Gastroesophageal sphincter (tissue), 4 donors: ENCODE results near the gene SLC22A31. TPM values are rescaled to one million over a fixed set of nuclear protein-coding genes. Genes with fewer than 3 reads are reported as not detected.
"Not testable (repeated sequence)": the region's sequence is repeated elsewhere in the genome, so short reads cannot be mapped to it uniquely, and the experiment has no call there.

Experiments used
- ATAC-seq: fragments of 150-250 bp; one replicate; pipeline ENCODE4 v1.9.1; 2016; ENCODE audit warnings: mild to moderate bottlenecking, moderate library complexity
- H3K27ac ChIP-seq, 4 donors: fragments of 200-600 bp; sonication (generic) in 3 of 4; 1 replicate in 3 of 4; 2 replicates in 1 of 4; pipeline ENCODE4 v1.5.1; 2016 to 2019
- H3K27me3 ChIP-seq: fragments of 200-600 bp; sonication (generic); one replicate; pipeline ENCODE4 v1.5.1; 2019
- H3K36me3 ChIP-seq, 2 donors: fragments of 200-600 bp; sonication (generic); one replicate each; pipeline ENCODE4 v1.5.1; 2019; ENCODE audit warnings: control low read depth in 1 of 2
- H3K4me1 ChIP-seq, 3 donors: fragments of 200-600 bp; sonication (generic); 1 replicate in 2 of 3; 2 replicates in 1 of 3; pipeline ENCODE4 v1.5.1; 2016 to 2019; ENCODE audit warnings: control low read depth in 2 of 3
- H3K4me3 ChIP-seq, 2 donors: fragments of 200-600 bp; sonication (generic); one replicate each; pipeline ENCODE4 v1.5.1; 2019; ENCODE audit warnings: mild to moderate bottlenecking in 1 of 2, moderate library complexity in 1 of 2
- H3K9me3 ChIP-seq, 3 donors: fragments of 200-600 bp; sonication (generic); one replicate each; pipeline ENCODE4 v1.5.1; 2017 to 2019; ENCODE audit warnings: control low read depth in 2 of 3
- EP300 ChIP-seq: sonication (generic); formaldehyde crosslinking; IDR thresholded peaks from one replicate; pipeline ENCODE4 v1.6.1; 2017; ENCODE audit warnings: antibody characterized with exemption, mild to moderate bottlenecking
- POLR2A ChIP-seq, 2 donors: fragments of 450-650 bp; IDR thresholded peaks; one replicate each; pipeline ENCODE4 v1.6.1; 2017; ENCODE audit warnings: antibody characterized with exemption in 2 of 2, mild to moderate bottlenecking in 2 of 2, moderate library complexity in 1 of 2
- POLR2AphosphoS5 ChIP-seq: sonication (generic); formaldehyde crosslinking; IDR thresholded peaks from one replicate; pipeline ENCODE4 v1.6.1; 2017; ENCODE audit warnings: antibody characterized with exemption
- WGBS, 2 donors: methylation state at CpG; one replicate each; pipeline ENCODE4 v1.1.5; 2018; ENCODE audit warnings: low coverage in 1 of 2; 5-methylcytosine and 5-hydroxymethylcytosine counted together
- total RNA-seq, 4 donors: library from RNA; depleted of rRNA; stranded (reverse); fragments of >200 nt; gene quantifications; one replicate each; pipeline ENCODE4 v1.1.0, GENCODE V29; 2016
- TF ChIP-seq, protein P1 (sequence below), 4 experiments: fragments of 200-600 bp in 2 of 4; fragments of 450-650 bp in 2 of 4; sonication (generic) in 1 of 4; IDR thresholded peaks; one replicate each; pipeline ENCODE4 v1.5.1; 2017 to 2019; ENCODE audit warnings: antibody characterized with exemption in 4 of 4, mild to moderate bottlenecking in 2 of 4, moderate library complexity in 2 of 4

The SLC22A31 gene
- total RNA-seq, 4 donors from 2014 or later: not detected

DNA sequence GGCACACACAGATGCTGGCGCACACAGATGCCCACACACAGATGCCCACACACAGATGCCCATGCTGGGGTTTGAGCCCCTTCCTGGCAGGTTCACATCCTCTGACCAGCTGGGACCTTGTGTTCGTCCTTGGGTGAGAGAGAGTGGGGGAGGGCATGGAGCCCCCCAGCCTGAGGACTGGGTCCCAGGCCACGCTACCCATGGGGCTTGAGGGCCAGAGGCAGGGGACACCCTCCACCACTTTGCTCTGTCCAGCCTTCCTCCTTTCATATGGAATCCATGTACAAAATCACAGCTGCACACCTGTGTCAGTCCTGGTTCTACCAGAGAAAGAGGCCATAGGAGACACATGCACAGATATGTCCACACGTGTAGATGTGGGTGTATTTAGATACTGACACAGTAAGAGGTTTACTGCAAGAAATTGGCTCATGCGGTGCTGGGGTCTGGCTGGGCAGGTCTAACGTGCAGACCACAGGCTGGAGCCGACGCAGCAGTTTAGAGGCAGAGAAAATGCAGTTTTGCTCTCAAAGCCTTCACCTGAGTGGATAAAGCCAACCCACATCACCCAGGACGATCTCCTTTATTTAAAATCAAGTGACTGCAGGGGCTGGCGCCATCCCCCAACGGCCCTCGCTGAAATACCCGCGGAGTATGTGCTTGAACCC is 10.8 kb downstream of the SLC22A31 start:
- H3K27ac ChIP-seq: no peak overlapping the region
- no peaks in the 10 kb centered on the region for H3K9me3 ChIP-seq
- TF ChIP-seq, protein P1, sequence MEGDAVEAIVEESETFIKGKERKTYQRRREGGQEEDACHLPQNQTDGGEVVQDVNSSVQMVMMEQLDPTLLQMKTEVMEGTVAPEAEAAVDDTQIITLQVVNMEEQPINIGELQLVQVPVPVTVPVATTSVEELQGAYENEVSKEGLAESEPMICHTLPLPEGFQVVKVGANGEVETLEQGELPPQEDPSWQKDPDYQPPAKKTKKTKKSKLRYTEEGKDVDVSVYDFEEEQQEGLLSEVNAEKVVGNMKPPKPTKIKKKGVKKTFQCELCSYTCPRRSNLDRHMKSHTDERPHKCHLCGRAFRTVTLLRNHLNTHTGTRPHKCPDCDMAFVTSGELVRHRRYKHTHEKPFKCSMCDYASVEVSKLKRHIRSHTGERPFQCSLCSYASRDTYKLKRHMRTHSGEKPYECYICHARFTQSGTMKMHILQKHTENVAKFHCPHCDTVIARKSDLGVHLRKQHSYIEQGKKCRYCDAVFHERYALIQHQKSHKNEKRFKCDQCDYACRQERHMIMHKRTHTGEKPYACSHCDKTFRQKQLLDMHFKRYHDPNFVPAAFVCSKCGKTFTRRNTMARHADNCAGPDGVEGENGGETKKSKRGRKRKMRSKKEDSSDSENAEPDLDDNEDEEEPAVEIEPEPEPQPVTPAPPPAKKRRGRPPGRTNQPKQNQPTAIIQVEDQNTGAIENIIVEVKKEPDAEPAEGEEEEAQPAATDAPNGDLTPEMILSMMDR (IDR thresholded peaks at IDR 0.05): no peak
- TF ChIP-seq EP300 (no peak), POLR2A (IDR thresholded peaks at IDR 0.05) (no peak), POLR2AphosphoS5 (no peak)
- no peaks in the 10 kb centered on the region for H3K36me3 ChIP-seq
- ATAC-seq: no peak
- no peak overlapping the region for H3K4me3 ChIP-seq
- peaks cover 15% of the 10 kb centered on the region for H3K27me3 ChIP-seq
- 38% methylated on average over 10 of the region's 14 CpGs; no CpG with 5 or more reads in 1 of the 2 donors for WGBS, 2 donors
- H3K4me1 ChIP-seq: peaks cover 0 to 19% (median 6%) of the 10 kb centered on the region in 3 donors

DNA sequence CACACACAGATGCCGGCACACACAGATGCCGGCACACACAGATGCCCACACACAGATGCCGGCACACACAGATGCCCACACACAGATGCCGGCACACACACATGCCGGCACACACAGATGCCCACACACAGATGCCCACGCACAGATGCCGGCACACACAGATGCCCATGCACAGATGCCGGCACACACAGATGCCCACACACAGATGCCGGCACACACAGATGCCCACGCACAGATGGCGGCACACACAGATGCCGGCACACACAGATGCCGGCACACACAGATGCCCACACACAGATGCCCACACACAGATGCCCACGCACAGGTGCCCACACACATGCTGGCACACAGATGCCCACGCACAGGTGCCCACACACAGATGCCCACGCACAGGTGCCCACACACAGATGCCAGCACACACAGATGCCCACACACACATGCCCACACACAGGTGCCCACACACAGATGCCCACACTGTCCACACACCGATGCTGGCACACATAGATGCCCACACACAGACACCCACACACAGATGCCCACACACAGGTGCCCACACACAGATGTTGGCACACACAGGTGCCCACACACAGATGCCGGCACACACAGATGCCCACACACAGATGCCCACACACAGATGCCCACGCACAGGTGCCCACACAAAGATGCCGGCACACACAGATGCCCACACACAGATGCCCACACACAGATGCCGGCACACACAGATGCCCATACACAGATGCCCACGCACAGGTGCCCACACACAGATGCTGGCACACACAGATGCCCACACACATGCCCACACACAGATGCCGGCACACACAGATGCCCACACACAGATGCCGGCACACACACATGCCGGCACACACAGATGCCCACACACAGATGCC is 11.6 kb downstream of the SLC22A31 start:
- not testable (repeated sequence) for H3K36me3 ChIP-seq, H3K9me3 ChIP-seq, H3K27ac ChIP-seq, ATAC-seq, H3K4me3 ChIP-seq
- peaks cover 0 to 19% (median 6%) of the 10 kb centered on the region in 3 donors for H3K4me1 ChIP-seq
- 81% methylated on average over 6 of the region's 25 CpGs; no CpG with 5 or more reads in 1 of the 2 donors for WGBS, 2 donors
- peaks cover 15% of the 10 kb centered on the region for H3K27me3 ChIP-seq

DNA sequence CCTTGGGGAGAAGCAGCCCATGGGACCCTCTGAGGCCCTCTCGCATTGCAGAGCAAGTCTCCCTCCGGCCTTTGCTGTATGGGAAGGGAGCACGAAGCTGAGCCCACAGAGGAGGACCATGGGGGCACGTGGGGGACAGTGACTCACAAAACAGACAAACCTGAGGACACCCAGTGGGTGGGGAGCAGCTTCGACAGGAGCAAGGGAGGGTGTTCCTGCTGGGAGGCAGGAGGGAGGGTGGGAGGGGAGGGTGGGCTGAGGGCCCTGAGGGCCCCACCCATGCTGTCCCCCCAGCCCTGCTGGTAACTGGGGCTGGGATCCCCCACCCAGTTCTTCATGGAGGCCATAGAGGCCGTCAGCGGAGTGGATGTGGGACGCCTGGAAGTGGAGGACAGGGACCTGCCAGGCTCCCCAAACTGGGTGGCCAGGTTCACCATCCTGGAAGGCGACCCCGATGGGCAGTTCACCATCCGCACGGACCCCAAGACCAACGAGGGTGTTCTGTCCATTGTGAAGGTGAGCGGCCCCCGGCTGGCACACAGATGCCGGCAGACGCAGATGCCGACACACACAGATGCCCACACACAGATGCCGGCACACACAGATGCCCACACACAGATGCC is 12.5 kb downstream of the SLC22A31 start:
- H3K4me3 ChIP-seq: no peak overlapping the region

GRCh38 chr16:89187032-89187769 is 13.1 kb downstream of the SLC22A31 start:
- no peaks in the 10 kb centered on the region for H3K36me3 ChIP-seq
- TF ChIP-seq POLR2AphosphoS5 (no peak), EP300 (no peak), POLR2A (IDR thresholded peaks at IDR 0.05) (no peak)
- TF ChIP-seq, protein P1 (IDR thresholded peaks at IDR 0.05): no peak
- H3K9me3 ChIP-seq: no peaks in the 10 kb centered on the region
- H3K27me3 ChIP-seq: peaks cover 28% of the 10 kb centered on the region
- WGBS, 2 donors: 30 to 87% methylated on average over 2 to 3 of the region's 19 CpGs
- H3K27ac ChIP-seq: no peak overlapping the region
- no peak overlapping the region for H3K4me3 ChIP-seq
- ATAC-seq: no peak
- H3K4me1 ChIP-seq: peaks cover 0 to 10% (median 6%) of the 10 kb centered on the region in 3 donors

More for the DNA sequence above, 12.5 kb downstream of the SLC22A31 start:
- Histone ChIP-seq H3K9me3 (no peaks in the 10 kb centered on the region), H3K27me3 (peaks cover 22% of the 10 kb centered on the region), H3K36me3 (no peaks in the 10 kb centered on the region), H3K4me1 (peaks cover 0 to 12% (median 6%) of the 10 kb centered on the region in 3 donors), H3K27ac (no peak overlapping the region)
- no peak for ATAC-seq
- TF ChIP-seq, protein P1 (IDR thresholded peaks at IDR 0.05): no peak
- TF ChIP-seq POLR2AphosphoS5 (no peak), EP300 (no peak), POLR2A (IDR thresholded peaks at IDR 0.05) (no peak)
- WGBS, 2 donors: 60% methylated on average over 1 of the region's 19 CpGs; no CpG with 5 or more reads in 1 of the 2 donors

GRCh38 chr16:89186593-89187031 is 13.7 kb downstream of the SLC22A31 start:
- not testable (repeated sequence) for ATAC-seq, H3K4me1 ChIP-seq, H3K27ac ChIP-seq, H3K36me3 ChIP-seq, H3K9me3 ChIP-seq, H3K4me3 ChIP-seq
- H3K27me3 ChIP-seq: peaks cover 27% of the 10 kb centered on the region
- WGBS, 2 donors: 83 to 90% methylated on average over 11 to 12 of the region's 20 CpGs

GRCh38 chr16:89185887-89186592 is 14.3 kb downstream of the SLC22A31 start:
- not testable (repeated sequence) for H3K4me3 ChIP-seq, H3K4me1 ChIP-seq, H3K9me3 ChIP-seq, ATAC-seq, H3K27ac ChIP-seq, H3K36me3 ChIP-seq
- peaks cover 27% of the 10 kb centered on the region for H3K27me3 ChIP-seq
- 83% methylated on average over 6 of the region's 30 CpGs; no CpG with 5 or more reads in 1 of the 2 donors for WGBS, 2 donors
